ENCODE measurements around the gene MAP3K10.
"Not testable (repeated sequence)": the region's sequence is repeated elsewhere in the genome, so short reads cannot be mapped to it uniquely, and the experiment has no call there.

The MAP3K10 gene

GRCh38 chr19:40217934-40218890 is 27.0 kb downstream of the MAP3K10 start, which contains the start of gene TTC9B:
Gene TTC9B, minus strand, starts transcription at chr19:40218384. Its CDS starts 3 bp downstream, at chr19:40218381.
- Mint-ChIP-seq H3K27ac (no peak within 1 kb of the TSS), H3K4me3 (no peak within 1 kb of the TSS), H3K4me1 (ENCODE audit: low read depth) (peaks cover 7% of the 10 kb centered on the region), H3K36me3 (ENCODE audit: low read depth) (no peaks in the 10 kb centered on the region), H3K9me3 (peaks cover 4% of the 10 kb centered on the region), H3K27me3 (ENCODE audit: low read depth) (peaks cover 43% of the 10 kb centered on the region)

GRCh38 chr19:40219029-40219428 is 27.8 kb downstream of the MAP3K10 start:
- not testable (repeated sequence) for H3K4me3 Mint-ChIP-seq; H3K9me3 Mint-ChIP-seq; H3K36me3 Mint-ChIP-seq (ENCODE audit: low read depth); H3K4me1 Mint-ChIP-seq (ENCODE audit: low read depth); H3K27ac Mint-ChIP-seq
- peaks cover 45% of the 10 kb centered on the region for H3K27me3 Mint-ChIP-seq (ENCODE audit: low read depth)

GRCh38 chr19:40219721-40220276 is 28.6 kb downstream of the MAP3K10 start:
- Mint-ChIP-seq H3K4me1 (ENCODE audit: low read depth) (peaks cover 7% of the 10 kb centered on the region), H3K27ac (no peak overlapping the region), H3K36me3 (ENCODE audit: low read depth) (no peaks in the 10 kb centered on the region), H3K4me3 (no peak overlapping the region), H3K9me3 (peaks cover 4% of the 10 kb centered on the region), H3K27me3 (ENCODE audit: low read depth) (peaks cover 50% of the 10 kb centered on the region)

- Mint-ChIP-seq H3K27ac (no peak overlapping the region), H3K4me3 (no peak overlapping the region), H3K9me3 (peaks cover 4% of the 10 kb centered on the region), H3K27me3 (ENCODE audit: low read depth) (peaks cover 58% of the 10 kb centered on the region), H3K4me1 (ENCODE audit: low read depth) (peaks cover 7% of the 10 kb centered on the region), H3K36me3 (ENCODE audit: low read depth) (no peaks in the 10 kb centered on the region)
These were observed 29.4 kb downstream of the MAP3K10 start for GRCh38 chr19:40220674-40221073.

- no peaks in the 10 kb centered on the region for H3K36me3 Mint-ChIP-seq (ENCODE audit: low read depth)
- peaks cover 4% of the 10 kb centered on the region for H3K9me3 Mint-ChIP-seq
- H3K27me3 Mint-ChIP-seq (ENCODE audit: low read depth) = peaks cover 58% of the 10 kb centered on the region
- H3K4me1 Mint-ChIP-seq (ENCODE audit: low read depth) = peaks cover 4% of the 10 kb centered on the region
- H3K4me3 Mint-ChIP-seq = peak overlapping the region; percentile 40
- peak overlapping the region; percentile 9 for H3K27ac Mint-ChIP-seq
These were observed 30.8 kb downstream of the MAP3K10 start for GRCh38 chr19:40221858-40222619.

- peaks cover 69% of the 10 kb centered on the region for H3K27me3 Mint-ChIP-seq (ENCODE audit: low read depth)
These were observed 32.1 kb downstream of the MAP3K10 start for GRCh38 chr19:40223135-40223822.

GRCh38 chr19:40224342-40225150 is 33.3 kb downstream of the MAP3K10 start:
- Mint-ChIP-seq H3K4me3 (no peak overlapping the region), H3K27ac (no peak overlapping the region), H3K4me1 (ENCODE audit: low read depth) (peaks cover 9% of the 10 kb centered on the region), H3K27me3 (ENCODE audit: low read depth) (peaks cover 65% of the 10 kb centered on the region), H3K36me3 (ENCODE audit: low read depth) (no peaks in the 10 kb centered on the region), H3K9me3 (peaks cover 4% of the 10 kb centered on the region)

More at GRCh38 chr19:40223135-40223822, 32.1 kb downstream of the MAP3K10 start:
- H3K4me3 Mint-ChIP-seq = no peak overlapping the region
- H3K36me3 Mint-ChIP-seq (ENCODE audit: low read depth) = no peaks in the 10 kb centered on the region
- H3K9me3 Mint-ChIP-seq = peaks cover 4% of the 10 kb centered on the region
- peaks cover 4% of the 10 kb centered on the region for H3K4me1 Mint-ChIP-seq (ENCODE audit: low read depth)
- H3K27ac Mint-ChIP-seq = no peak overlapping the region

- Mint-ChIP-seq H3K36me3 (ENCODE audit: low read depth) (no peaks in the 10 kb centered on the region), H3K4me3 (peak overlapping the region; percentile 12), H3K4me1 (ENCODE audit: low read depth) (peaks cover 13% of the 10 kb centered on the region), H3K9me3 (peaks cover 4% of the 10 kb centered on the region), H3K27me3 (ENCODE audit: low read depth) (peaks cover 56% of the 10 kb centered on the region), H3K27ac (no peak overlapping the region)
These were observed 34.4 kb downstream of the MAP3K10 start for GRCh38 chr19:40225440-40226305.

GRCh38 chr19:40228346-40228745 is 37.1 kb downstream of the MAP3K10 start:
- peaks cover 50% of the 10 kb centered on the region for H3K27me3 Mint-ChIP-seq (ENCODE audit: low read depth)
- H3K27ac Mint-ChIP-seq = no peak overlapping the region
- H3K4me3 Mint-ChIP-seq = no peak overlapping the region

GRCh38 chr19:40228863-40229262 is 37.6 kb downstream of the MAP3K10 start:
- no peaks in the 10 kb centered on the region for H3K9me3 Mint-ChIP-seq
- no peak overlapping the region for H3K27ac Mint-ChIP-seq
- H3K27me3 Mint-ChIP-seq (ENCODE audit: low read depth) = peaks cover 49% of the 10 kb centered on the region
- peaks cover 9% of the 10 kb centered on the region for H3K4me1 Mint-ChIP-seq (ENCODE audit: low read depth)
- no peak overlapping the region for H3K4me3 Mint-ChIP-seq
- no peaks in the 10 kb centered on the region for H3K36me3 Mint-ChIP-seq (ENCODE audit: low read depth)

More at GRCh38 chr19:40228346-40228745, 37.1 kb downstream of the MAP3K10 start:
- H3K4me1 Mint-ChIP-seq (ENCODE audit: low read depth) = peaks cover 9% of the 10 kb centered on the region
- no peaks in the 10 kb centered on the region for H3K36me3 Mint-ChIP-seq (ENCODE audit: low read depth)
- no peaks in the 10 kb centered on the region for H3K9me3 Mint-ChIP-seq

GRCh38 chr19:40229484-40229883 is 38.3 kb downstream of the MAP3K10 start:
- H3K36me3 Mint-ChIP-seq (ENCODE audit: low read depth) = peaks cover 2% of the 10 kb centered on the region
- no peak overlapping the region for H3K4me3 Mint-ChIP-seq
- H3K9me3 Mint-ChIP-seq = no peaks in the 10 kb centered on the region
- H3K4me1 Mint-ChIP-seq (ENCODE audit: low read depth) = peaks cover 9% of the 10 kb centered on the region
- H3K27me3 Mint-ChIP-seq (ENCODE audit: low read depth) = peaks cover 43% of the 10 kb centered on the region
- H3K27ac Mint-ChIP-seq = no peak overlapping the region

GRCh38 chr19:40229926-40230417 is 38.7 kb downstream of the MAP3K10 start:
- no peak overlapping the region for H3K27ac Mint-ChIP-seq
- H3K36me3 Mint-ChIP-seq (ENCODE audit: low read depth) = peaks cover 5% of the 10 kb centered on the region
- no peaks in the 10 kb centered on the region for H3K9me3 Mint-ChIP-seq
- H3K4me1 Mint-ChIP-seq (ENCODE audit: low read depth) = peaks cover 9% of the 10 kb centered on the region
- peaks cover 38% of the 10 kb centered on the region for H3K27me3 Mint-ChIP-seq (ENCODE audit: low read depth)
- H3K4me3 Mint-ChIP-seq = no peak overlapping the region

Data from T-helper 1 cell treated with Interleukin-12 subunit alpha and Interleukin-12 subunit beta and Interleukin-4 antibody, amounts not matched to agents 30 μg/mL and 1 μg/mL, for 36 hours (primary cell).